HCT116 (cell line): Measurements from ENCODE around the gene CGNL1. TPM values are rescaled to one million over a fixed set of nuclear protein-coding genes. Genes with fewer than 3 reads are reported as not detected.

Experiments
- ATAC-seq: fragments of 200-7000 bp; cut with Tn5 transposase; 2 replicates; pipeline ENCODE4 v1.9.1; 2020; ENCODE audit warnings: mild to moderate bottlenecking, moderate library complexity
- BruUV-seq: library from RNA; stranded (reverse); fragments of 400-500 nt; replicated peaks from 2 replicates; lab custom pipeline; 2021; lab: Mats Ljungman, UMichigan
- CTCF ChIA-PET: fragments of 300-600 bp; sonication (Branson Sonifier 250); formaldehyde crosslinking; loops from one replicate; lab custom pipeline; 2021; ENCODE audit warnings: antibody characterized with exemption; lab: Charles Lee
- POLR2A ChIA-PET: fragments of 300-600, 350-600 bp; sonication (Branson Sonifier 250); formaldehyde crosslinking; loops from one replicate; lab custom pipeline; 2021; ENCODE audit warnings: antibody characterized with exemption; lab: Charles Lee
- RAD21 ChIA-PET, 2 experiments: fragments of 300-600 bp; sonication (Branson Sonifier 250); formaldehyde crosslinking; loops; one replicate each; lab custom pipeline; 2023; ENCODE audit warnings: low total read pairs in 2 of 2; ENCODE audit not compliant: uncharacterized antibody in 2 of 2, unreplicated experiment in 2 of 2, low non-redundant PET in 1 of 2; lab: Charles Lee
- DNase-seq: peaks from one replicate; pipeline ENCODE4 v3.0.0-alpha.2; 2010; ENCODE audit warnings: low read depth, low spot score
- H2AFZ ChIP-seq: fragments of 200-600 bp; shearing (Covaris generic), sonication (generic); 2 replicates; pipeline ENCODE4 v1.6.1; 2017; ENCODE audit warnings: low read depth, mixed run types, mixed read lengths, antibody characterized with exemption, low read length; ENCODE audit not compliant: poor library complexity, severe bottlenecking
- H3K27ac ChIP-seq: 2 replicates; pipeline ENCODE4 v1.5.1; 2012; ENCODE audit warnings: low read depth, low read length
- H3K27me3 ChIP-seq: fragments of 200-600 bp; sonication (generic); 2 replicates; pipeline ENCODE4 v1.6.1; 2016; ENCODE audit warnings: mixed run types, low read length, mixed read lengths; ENCODE audit not compliant: insufficient read depth
- H3K36me3 ChIP-seq, 2 experiments: fragments of 200-500 bp in 1 of 2; fragments of 200-600 bp in 1 of 2; sonication (Bioruptor generic) in 1 of 2; sonication (generic) in 1 of 2; 2 replicates each; pipeline versions ENCODE4 v1.5.1 to v1.6.1; 2014 to 2016; ENCODE audit warnings: low read length in 2 of 2, inconsistent platforms in 1 of 2, mixed read lengths in 1 of 2, mixed run types in 1 of 2; ENCODE audit not compliant: insufficient read depth in 2 of 2, control insufficient read depth in 1 of 2
- H3K4me1 ChIP-seq, 2 experiments: fragments of 200-600 bp in 1 of 2; sonication (generic) in 1 of 2; 2 replicates each; pipeline versions ENCODE4 v1.5.1 to v1.6.1; 2012 to 2017; ENCODE audit warnings: low read length in 2 of 2, inconsistent platforms in 1 of 2, mild to moderate bottlenecking in 1 of 2, mixed read lengths in 1 of 2, mixed run types in 1 of 2, moderate library complexity in 1 of 2; ENCODE audit not compliant: insufficient read depth in 2 of 2, control insufficient read depth in 1 of 2
- H3K4me2 ChIP-seq: fragments of 200-600 bp; sonication (generic); 2 replicates; pipeline ENCODE4 v1.6.1; 2017; ENCODE audit warnings: mixed run types, low read length, mixed read lengths
- H3K4me3 ChIP-seq, 2 experiments: fragments of 200-600 bp in 1 of 2; sonication (generic) in 1 of 2; replicated peaks in 1 of 2; 2 replicates each; pipeline ENCODE4 v1.5.1; 2011 to 2016; ENCODE audit warnings: low read length in 2 of 2, control low read depth in 1 of 2, low read depth in 1 of 2, mild to moderate bottlenecking in 1 of 2, mixed read lengths in 1 of 2, mixed run types in 1 of 2
- H3K79me2 ChIP-seq: fragments of 200-600 bp; sonication (generic); 2 replicates; pipeline ENCODE4 v1.6.1; 2017; ENCODE audit warnings: mild to moderate bottlenecking, mixed run types, low read length, moderate library complexity, mixed read lengths; ENCODE audit not compliant: insufficient read depth
- H3K9ac ChIP-seq: fragments of 200-600 bp; sonication (generic); 2 replicates; pipeline ENCODE4 v1.6.1; 2016; ENCODE audit warnings: low read length, mixed read lengths
- H3K9me2 ChIP-seq: fragments of 200-600 bp; sonication (generic), shearing (Covaris generic); 2 replicates; pipeline ENCODE4 v1.6.1; 2017; ENCODE audit warnings: mixed run types, mild to moderate bottlenecking, moderate library complexity; ENCODE audit not compliant: insufficient read depth
- H3K9me3 ChIP-seq, 2 experiments: fragments of 200-500 bp in 1 of 2; fragments of 200-600 bp in 1 of 2; sonication (Bioruptor generic) in 1 of 2; sonication (generic) in 1 of 2; 2 replicates each; pipeline ENCODE4 v1.6.1; 2014 to 2017; ENCODE audit warnings: low read length in 2 of 2, mixed read lengths in 2 of 2, inconsistent platforms in 1 of 2, low read depth in 1 of 2, mild to moderate bottlenecking in 1 of 2, mixed run types in 1 of 2, moderate library complexity in 1 of 2; ENCODE audit not compliant: control insufficient read depth in 1 of 2, insufficient read depth in 1 of 2
- H4K20me1 ChIP-seq: fragments of 200-600 bp; sonication (generic), shearing (Covaris generic); 2 replicates; pipeline ENCODE4 v1.6.1; 2017; ENCODE audit warnings: mixed run types, mild to moderate bottlenecking, moderate library complexity; ENCODE audit not compliant: insufficient read depth
- ATF3 ChIP-seq: IDR thresholded peaks from 2 replicates; pipeline ENCODE4 v1.6.1; 2012
- CBX3 ChIP-seq: IDR thresholded peaks from 2 replicates; pipeline ENCODE4 v1.6.1; 2012; ENCODE audit warnings: low read depth
- EGR1 ChIP-seq: IDR thresholded peaks from 2 replicates; pipeline ENCODE4 v1.6.1; 2012; ENCODE audit warnings: low read depth
- ELF1 ChIP-seq: IDR thresholded peaks from 2 replicates; pipeline ENCODE4 v1.6.1; 2012; ENCODE audit warnings: low read depth, borderline replicate concordance
- EZH2 ChIP-seq: fragments of 200-600 bp; sonication (generic); IDR thresholded peaks from 2 replicates; pipeline ENCODE4 v1.6.1; 2017; ENCODE audit warnings: antibody characterized with exemption, mixed run types
- EZH2phosphoT487 ChIP-seq: fragments of 200-600 bp; IDR thresholded peaks from 2 replicates; pipeline ENCODE4 v1.6.1; 2018; ENCODE audit warnings: antibody characterized with exemption, borderline replicate concordance
- JUND ChIP-seq: IDR thresholded peaks from 2 replicates; pipeline ENCODE4 v1.6.1; 2012
- MAX ChIP-seq: IDR thresholded peaks from 2 replicates; pipeline ENCODE4 v1.6.1; 2012
- SP1 ChIP-seq: IDR thresholded peaks from 2 replicates; pipeline ENCODE4 v1.6.1; 2012; ENCODE audit warnings: low read depth
- SRF ChIP-seq: IDR thresholded peaks from 2 replicates; pipeline ENCODE4 v1.6.1; 2012; ENCODE audit warnings: low read depth
- TCF7L2 ChIP-seq: IDR thresholded peaks from 2 replicates; pipeline ENCODE4 v1.7.0; 2011; ENCODE audit warnings: borderline replicate concordance, inconsistent platforms; ENCODE audit not compliant: insufficient read depth, insufficient read length; ENCODE audit errors: extremely low read depth
- YY1 ChIP-seq: IDR thresholded peaks from 2 replicates; pipeline ENCODE4 v1.6.1; 2011; ENCODE audit warnings: low read length, low read depth, moderate library complexity, mild to moderate bottlenecking; ENCODE audit not compliant: insufficient replicate concordance; ENCODE audit errors: extremely low read depth
- ZBTB33 ChIP-seq: IDR thresholded peaks from 2 replicates; pipeline ENCODE4 v1.6.1; 2011; ENCODE audit warnings: mild to moderate bottlenecking, low read length, moderate library complexity; ENCODE audit not compliant: insufficient replicate concordance; ENCODE audit errors: extremely low read depth
- intact Hi-C: fragments of 100-400 bp; cut with micrococcal nuclease; formaldehyde crosslinking; loops from 2 replicates; pipeline ENCODE4 v1.10.0; 2022
- total RNA-seq: library from RNA; stranded (reverse); gene quantifications from one replicate; pipeline ENCODE4 v1.2.1, GENCODE V29; 2021; ENCODE audit not compliant: unreplicated experiment

CGNL1 gene
- total RNA-seq, 1 experiment from 2014 or later: 2.2 TPM

- POLR2A ChIA-PET: no interaction called here
Observed at GRCh38 chr15:57525581-57525980, 149.3 kb downstream of the CGNL1 start.

More at GRCh38 chr15:57525581-57525980, 149.3 kb downstream of the CGNL1 start:
- no peaks in the 10 kb centered on the region for H4K20me1 ChIP-seq
- RAD21 ChIA-PET: interaction anchor here in 1 of 2 experiments (2.5 kb wide), 1 partner anchor 185 kb away, joined by 57 read pairs; no protein-coding TSS in a partner anchor
- TF ChIP-seq ELF1 (no peak), ATF3 (no peak), EZH2 (no peak), MAX (no peak), TCF7L2 (no peak), EGR1 (no peak), SRF (no peak), CBX3 (no peak), ZBTB33 (no peak), YY1 (no peak), SP1 (no peak), JUND (no peak), EZH2phosphoT487 (no peak)
- TF ChIP-seq, all 23 proteins: peak for 0
- no peak overlapping the region for H2AFZ ChIP-seq
- no peaks in the 10 kb centered on the region for H3K27me3 ChIP-seq
- no peak overlapping the region for H3K27ac ChIP-seq
- no peak overlapping the region for H3K4me3 ChIP-seq
- H3K79me2 ChIP-seq: no peaks in the 10 kb centered on the region
- intact Hi-C loops: loop anchor here (5.0 kb wide), 2 partner anchors 378 to 703 kb away; no protein-coding TSS in a partner anchor
- CTCF ChIA-PET: interaction anchor here (6.0 kb wide), 1 partner anchor 183 kb away, joined by 338 read pairs; no protein-coding TSS in a partner anchor
- no peak overlapping the region for H3K9ac ChIP-seq
- no peak for ATAC-seq
- H3K4me2 ChIP-seq: no peak overlapping the region
- no peak for DNase-seq
- H3K9me3 ChIP-seq: no peaks in the 10 kb centered on the region
- no peaks in the 10 kb centered on the region for H3K9me2 ChIP-seq
- no peaks in the 10 kb centered on the region for H3K36me3 ChIP-seq
- H3K4me1 ChIP-seq: peaks cover 0 to 3% of the 10 kb centered on the region in 2 experiments; a peak in 1 of 4 replicates
- BruUV-seq: no TSS peak
